Measurements from ENCODE around the gene RUVBL2. TPM values are rescaled to one million over a fixed set of nuclear protein-coding genes. Genes with fewer than 3 reads are reported as not detected.
"Not testable (repeated sequence)": the region's sequence is repeated elsewhere in the genome, so short reads cannot be mapped to it uniquely, and the experiment has no call there.

The RUVBL2 gene
- total and polyA plus RNA-seq, 2 of the 4 experiments (the other 2 are of a cell fraction): 196 to 391 TPM

- BruUV-seq (replicated peaks); intact Hi-C loops (cut with micrococcal nuclease); ATAC-seq (ENCODE audit: low read depth); H3K4me1 ChIP-seq (ENCODE audit: control insufficient read depth, insufficient read depth, low read length); H3K9me3 ChIP-seq (ENCODE audit: control insufficient read depth, insufficient read depth, low read length); H2BK5ac ChIP-seq (ENCODE audit: low read depth, low read length, poor library complexity, severe bottlenecking); H2BK15ac ChIP-seq (ENCODE audit: low read depth, low read length); H3K18ac ChIP-seq (ENCODE audit: low read depth, low read length); H3K4me2 ChIP-seq (ENCODE audit: low read depth, low read length); H2AFZ ChIP-seq (replicated peaks; ENCODE audit: low read length, poor library complexity); DNase-seq; H2AK5ac ChIP-seq (ENCODE audit: low read depth, low read length); H3K23ac ChIP-seq (ENCODE audit: low read depth, low read length); dilution Hi-C loops (cut with HindIII; ENCODE audit: low sequenced_read_pairs, unreplicated experiment); H3K27me3 ChIP-seq (ENCODE audit: control insufficient read depth, insufficient read depth, low read length); H2AK9ac ChIP-seq (replicated peaks; ENCODE audit: low read depth, low read length, poor library complexity); H3K79me1 ChIP-seq (ENCODE audit: low read depth in 1 of 2, low read length in 2 of 2); H2BK120ac ChIP-seq (ENCODE audit: low read depth, low read length); H3K56ac ChIP-seq (ENCODE audit: extremely low read depth, insufficient read depth, low read length); H2BK20ac ChIP-seq (ENCODE audit: low read depth, low read length); CTCF ChIA-PET; H3K36me3 ChIP-seq (ENCODE audit: control insufficient read depth, insufficient read depth, low read length); H3K4me3 ChIP-seq (ENCODE audit: insufficient read depth, low read depth, low read length); H3K27ac ChIP-seq (ENCODE audit: insufficient read depth, low read length); in situ Hi-C loops (cut with MboI; ENCODE audit: low sequenced_read_pairs); H4K8ac ChIP-seq (ENCODE audit: low read depth in 2 of 2, low read length in 2 of 2); H3K9me1 ChIP-seq (ENCODE audit: insufficient read depth, low read length); H4K20me1 ChIP-seq (ENCODE audit: insufficient read depth, low read length); H4K5ac ChIP-seq (ENCODE audit: low read depth, low read length); H3K4ac ChIP-seq (ENCODE audit: low read depth, low read length); H4K91ac ChIP-seq (ENCODE audit: insufficient read depth, low read depth, low read length); H3K9ac ChIP-seq (ENCODE audit: low read depth, low read length); H3K14ac ChIP-seq (replicated peaks; ENCODE audit: low read depth, low read length): not testable (repeated sequence)
- no CpG with 5 or more reads among the region's 9 CpGs for WGBS, 2 experiments (ENCODE audit: extremely low coverage in 2 of 2, insufficient read length in 1 of 2)
- POLR2A ChIA-PET (ENCODE audit: unreplicated experiment): interaction anchor here (0.6 kb wide), 1 partner anchor 421 kb away, joined by 6 read pairs; no protein-coding TSS in a partner anchor
These were observed 35.0 kb downstream of the RUVBL2 start for GRCh38 chr19:49028686-49029085.

Data from IMR-90 (cell line).